HG02642 (cell line): Measurements from ENCODE around the gene PIK3C3.
A peak's percentile ranks its signal among the peaks of the same experiment; 100 is the strongest.
"Not testable (repeated sequence)": the region's sequence is repeated elsewhere in the genome, so short reads cannot be mapped to it uniquely, and the experiment has no call there.

ENCODE experiments used
- ATAC-seq: cut with Tn5 transposase; IDR thresholded peaks from one replicate; pipeline ENCODE4 v1.9.1; 2021; ENCODE audit warnings: mild to moderate bottlenecking; ENCODE audit not compliant: unreplicated experiment, poor library complexity

Gene PIK3C3

GRCh38 chr18:42112147-42112546 lies 157.1 kb downstream of the PIK3C3 start:
- not testable (repeated sequence) for ATAC-seq

GRCh38 chr18:42112657-42113420 lies 157.8 kb downstream of the PIK3C3 start:
- no peak for ATAC-seq

- peak; percentile 70 for ATAC-seq
Measured at GRCh38 chr18:42113529-42114191, 158.6 kb downstream of the PIK3C3 start.

- ATAC-seq: peak; percentile 86
Measured at GRCh38 chr18:42114310-42114943, 159.4 kb downstream of the PIK3C3 start.

GRCh38 chr18:42126586-42126985 lies 171.6 kb downstream of the PIK3C3 start:
- ATAC-seq: no peak

GRCh38 chr18:42131066-42131929 lies 176.3 kb downstream of the PIK3C3 start:
- ATAC-seq: no peak

GRCh38 chr18:42131930-42132244 lies 176.9 kb downstream of the PIK3C3 start:
- ATAC-seq: no peak
